Endothelial cell of umbilical vein (primary cell): ENCODE data around the gene BUB1B.

Experiments
- EZH2 ChIP-seq: IDR thresholded peaks from 2 replicates; pipeline ENCODE4 v1.6.1; 2012; ENCODE audit warnings: borderline replicate concordance, low read depth, mild to moderate bottlenecking, moderate library complexity, low read length, inconsistent platforms; ENCODE audit not compliant: severe bottlenecking
- JUN ChIP-seq: IDR thresholded peaks from 2 replicates; pipeline ENCODE4 v1.6.1; 2011; ENCODE audit warnings: borderline replicate concordance, low read depth; ENCODE audit not compliant: insufficient read length, insufficient read depth
- POLR2A ChIP-seq: IDR thresholded peaks from 2 replicates; pipeline ENCODE4 v1.6.1; 2012; ENCODE audit warnings: low read depth, mild to moderate bottlenecking, control low read depth, low read length
- POLR2AphosphoS5 ChIP-seq: IDR thresholded peaks from 2 replicates; pipeline ENCODE4 v1.6.1; 2012; ENCODE audit warnings: low read depth, mild to moderate bottlenecking, control low read depth, low read length, moderate library complexity; ENCODE audit not compliant: insufficient read depth
- TF ChIP-seq, protein P1 (sequence below), 2 donors: IDR thresholded peaks; 1 replicate in 1 of 2; 2 replicates in 1 of 2; pipeline ENCODE4 v1.5.1; 2011; ENCODE audit warnings: low read length in 2 of 2, mild to moderate bottlenecking in 2 of 2, moderate library complexity in 2 of 2, control low read depth in 1 of 2, inconsistent platforms in 1 of 2, low read depth in 1 of 2; ENCODE audit not compliant: insufficient read depth in 1 of 2; ENCODE audit errors: extremely low read depth in 1 of 2

DNA sequence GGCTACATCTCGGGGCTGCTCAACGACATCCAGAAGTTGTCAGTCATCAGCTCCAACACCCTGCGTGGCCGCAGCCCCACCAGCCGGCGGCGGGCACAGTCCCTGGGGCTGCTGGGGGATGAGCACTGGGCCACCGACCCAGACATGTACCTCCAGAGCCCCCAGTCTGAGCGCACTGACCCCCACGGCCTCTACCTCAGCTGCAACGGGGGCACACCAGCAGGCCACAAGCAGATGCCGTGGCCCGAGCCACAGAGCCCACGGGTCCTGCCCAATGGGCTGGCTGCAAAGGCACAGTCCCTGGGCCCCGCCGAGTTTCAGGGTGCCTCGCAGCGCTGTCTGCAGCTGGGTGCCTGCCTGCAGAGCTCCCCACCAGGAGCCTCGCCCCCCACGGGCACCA, 105.0 kb downstream of the BUB1B start:
- no peak for TF ChIP-seq POLR2A
- TF ChIP-seq, protein P1, sequence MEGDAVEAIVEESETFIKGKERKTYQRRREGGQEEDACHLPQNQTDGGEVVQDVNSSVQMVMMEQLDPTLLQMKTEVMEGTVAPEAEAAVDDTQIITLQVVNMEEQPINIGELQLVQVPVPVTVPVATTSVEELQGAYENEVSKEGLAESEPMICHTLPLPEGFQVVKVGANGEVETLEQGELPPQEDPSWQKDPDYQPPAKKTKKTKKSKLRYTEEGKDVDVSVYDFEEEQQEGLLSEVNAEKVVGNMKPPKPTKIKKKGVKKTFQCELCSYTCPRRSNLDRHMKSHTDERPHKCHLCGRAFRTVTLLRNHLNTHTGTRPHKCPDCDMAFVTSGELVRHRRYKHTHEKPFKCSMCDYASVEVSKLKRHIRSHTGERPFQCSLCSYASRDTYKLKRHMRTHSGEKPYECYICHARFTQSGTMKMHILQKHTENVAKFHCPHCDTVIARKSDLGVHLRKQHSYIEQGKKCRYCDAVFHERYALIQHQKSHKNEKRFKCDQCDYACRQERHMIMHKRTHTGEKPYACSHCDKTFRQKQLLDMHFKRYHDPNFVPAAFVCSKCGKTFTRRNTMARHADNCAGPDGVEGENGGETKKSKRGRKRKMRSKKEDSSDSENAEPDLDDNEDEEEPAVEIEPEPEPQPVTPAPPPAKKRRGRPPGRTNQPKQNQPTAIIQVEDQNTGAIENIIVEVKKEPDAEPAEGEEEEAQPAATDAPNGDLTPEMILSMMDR (IDR thresholded peaks at IDR 0.05; ENCODE audit: extremely low read depth in 1 of 2, insufficient read depth in 1 of 2, low read depth in 1 of 2, low read length in 2 of 2) = no peak
- TF ChIP-seq EZH2 = no peak
- TF ChIP-seq JUN = no peak
- no peak for TF ChIP-seq POLR2AphosphoS5
